GM12865 (cell line): Measurements from ENCODE around the gene PDK2.

Experiments used
- DNase-seq: peaks from one replicate; pipeline ENCODE4 v3.0.0; 2010; ENCODE audit warnings: low read depth
- H3K4me3 ChIP-seq: 2 replicates; pipeline ENCODE4 v1.5.1; 2011; ENCODE audit warnings: mild to moderate bottlenecking, low read depth, low read length, control low read depth
- CTCF ChIP-seq: IDR thresholded peaks from 2 replicates; pipeline ENCODE4 v1.5.1; 2011; ENCODE audit warnings: low read length, control low read depth, low read depth, inconsistent platforms; ENCODE audit not compliant: insufficient read depth; ENCODE audit errors: missing control alignments

Gene PDK2

GRCh38 chr17:50099003-50099402 lies 3.9 kb downstream of the PDK2 start:
- TF ChIP-seq CTCF: no peak
- DNase-seq: no peak
- H3K4me3 ChIP-seq: no peak overlapping the region

- no peak for DNase-seq
- TF ChIP-seq CTCF: no peak
- no peak overlapping the region for H3K4me3 ChIP-seq
These were observed 5.3 kb downstream of the PDK2 start for GRCh38 chr17:50100480-50100883.

- TF ChIP-seq CTCF: no peak
- no peak overlapping the region for H3K4me3 ChIP-seq
- DNase-seq: no peak
These were observed 5.8 kb downstream of the PDK2 start for GRCh38 chr17:50100921-50101345.

- no peak for DNase-seq
- H3K4me3 ChIP-seq: no peak overlapping the region
- TF ChIP-seq CTCF: no peak
These were observed 6.4 kb downstream of the PDK2 start for GRCh38 chr17:50101346-50102163.

GRCh38 chr17:50102164-50102991 lies 7.2 kb downstream of the PDK2 start:
- DNase-seq: no peak
- no peak overlapping the region for H3K4me3 ChIP-seq
- TF ChIP-seq CTCF: no peak

- no peak for TF ChIP-seq CTCF
These were observed 8.1 kb downstream of the PDK2 start for GRCh38 chr17:50103252-50103651.

More at GRCh38 chr17:50103252-50103651, 8.1 kb downstream of the PDK2 start:
- DNase-seq: no peak
- H3K4me3 ChIP-seq: no peak overlapping the region
